Measurements from ENCODE around the gene DUSP21.
"Not testable (repeated sequence)": the region's sequence is repeated elsewhere in the genome, so short reads cannot be mapped to it uniquely, and the experiment has no call there.

The DUSP21 gene

DNA sequence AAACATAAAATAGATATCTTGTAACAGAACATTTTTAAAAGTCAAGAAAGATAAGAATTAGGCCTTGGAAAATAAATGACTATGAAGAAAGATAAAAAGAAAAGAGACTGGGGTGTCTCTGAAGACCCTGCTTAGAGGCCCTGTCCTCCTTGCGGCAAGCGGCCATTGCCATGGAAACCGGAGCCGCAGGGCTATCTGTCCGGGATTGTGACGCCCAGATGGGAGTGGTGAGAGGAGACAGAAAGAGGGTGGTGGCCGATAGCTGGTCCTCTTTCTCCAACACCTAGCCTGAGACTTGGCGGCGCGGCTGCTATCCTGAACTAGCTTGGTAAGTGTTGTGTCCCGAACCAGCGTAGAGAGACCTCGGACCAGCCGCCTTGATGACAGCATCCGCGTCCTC, at the start of gene DUSP21:
Gene DUSP21 (plus strand): TSS at position 269 of the 400 bp plus-strand sequence. CDS start 112 bp downstream, at position 381.
- DNase-seq (ENCODE audit: low read depth in 2 of 2): no peak

- no peak for DNase-seq (ENCODE audit: low read depth in 2 of 2)
These were observed 47.8 kb upstream of the DUSP21 start for GRCh38 chrX:44795945-44796450.

DNA sequence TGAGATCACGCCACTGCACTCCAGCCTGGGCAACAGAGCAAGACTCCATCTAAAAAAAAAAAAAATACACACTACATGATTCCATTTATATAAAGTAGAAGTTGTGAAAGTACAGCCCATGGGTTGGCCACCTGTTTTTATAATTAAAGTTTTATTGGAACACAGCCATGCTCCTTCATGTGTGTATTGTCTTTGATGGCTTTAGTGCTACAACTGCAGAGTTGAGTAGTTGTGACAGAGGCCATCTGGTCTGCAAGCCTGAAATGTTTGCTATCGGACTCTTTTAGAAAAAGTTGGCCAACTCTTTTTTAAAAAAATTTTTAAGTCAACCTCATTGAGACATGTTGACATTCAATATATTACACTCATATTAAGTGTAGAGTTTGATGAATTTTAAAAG, 41.2 kb upstream of the DUSP21 start:
- no peak for DNase-seq (ENCODE audit: low read depth in 2 of 2)

DNA sequence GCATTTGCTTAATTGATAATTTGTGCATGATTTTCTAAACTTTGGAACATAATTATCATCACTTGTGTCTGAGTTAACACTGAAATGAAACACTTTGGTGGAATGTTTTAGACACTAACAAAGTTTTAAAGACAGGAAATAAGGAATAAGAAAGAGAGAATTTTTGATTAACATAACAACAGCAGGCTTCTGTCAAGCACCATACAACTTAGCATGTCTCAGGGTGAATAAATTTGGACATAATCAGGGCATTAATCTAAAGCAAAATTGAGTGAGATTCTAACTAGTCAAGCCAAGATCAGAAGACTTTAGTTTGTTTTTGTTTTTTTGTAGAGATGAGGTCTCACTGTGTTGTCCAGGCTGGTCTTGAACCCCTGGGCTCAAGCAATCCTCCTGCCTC, 28.1 kb upstream of the DUSP21 start:
- DNase-seq (ENCODE audit: low read depth in 2 of 2): no peak

- no peak for DNase-seq (ENCODE audit: low read depth in 2 of 2)
These were observed 27.5 kb upstream of the DUSP21 start for GRCh38 chrX:44816367-44816766.

GRCh38 chrX:44817029-44817428, 26.8 kb upstream of the DUSP21 start:
- no peak for DNase-seq (ENCODE audit: low read depth in 2 of 2)

DNA sequence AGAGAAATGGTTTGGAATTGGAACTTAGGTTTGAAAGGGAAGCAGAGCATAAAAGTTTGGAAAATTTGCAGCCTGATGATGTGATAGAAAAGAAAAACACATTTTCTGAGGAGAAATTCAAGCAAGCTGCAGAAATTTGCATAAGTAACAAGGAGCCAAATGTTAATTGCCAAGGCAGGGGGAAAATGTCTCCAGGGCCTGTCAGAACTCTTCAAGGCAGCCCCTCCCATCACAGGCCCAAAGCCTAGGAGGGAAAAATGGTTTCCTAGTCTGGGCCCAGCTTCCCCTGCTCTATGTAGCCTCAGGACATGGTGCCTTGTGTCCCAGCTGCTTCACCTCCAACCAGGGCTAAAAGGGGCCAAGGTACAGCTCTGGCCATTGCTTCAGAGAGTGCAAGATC, 21.2 kb upstream of the DUSP21 start:
- DNase-seq (ENCODE audit: low read depth in 2 of 2): no peak

- DNase-seq (ENCODE audit: low read depth in 2 of 2): not testable (repeated sequence)
These were observed 20.6 kb upstream of the DUSP21 start for GRCh38 chrX:44823193-44823592.

GRCh38 chrX:44828008-44828605, 15.7 kb upstream of the DUSP21 start:
- DNase-seq (ENCODE audit: low read depth in 2 of 2): no peak

DNA sequence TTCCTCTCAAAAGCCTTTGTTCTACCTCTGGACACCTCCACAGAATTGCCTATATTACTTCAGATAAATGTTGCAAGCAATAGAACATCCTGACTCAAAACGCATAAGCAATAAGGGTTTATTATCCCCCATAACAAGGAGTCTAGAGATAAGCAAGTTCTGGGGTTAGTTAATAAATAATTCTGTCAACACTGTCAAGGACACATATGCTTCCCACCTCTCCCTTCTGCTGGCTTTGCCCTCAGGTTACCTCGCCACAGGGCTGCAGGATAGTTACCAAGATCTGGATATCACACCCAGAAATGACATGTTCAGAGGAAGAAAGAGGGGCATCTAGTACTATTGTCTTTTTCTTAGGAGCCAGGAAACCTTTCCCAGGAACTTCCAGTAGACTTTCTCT, 14.0 kb upstream of the DUSP21 start:
- DNase-seq (ENCODE audit: low read depth in 2 of 2): no peak

DNA sequence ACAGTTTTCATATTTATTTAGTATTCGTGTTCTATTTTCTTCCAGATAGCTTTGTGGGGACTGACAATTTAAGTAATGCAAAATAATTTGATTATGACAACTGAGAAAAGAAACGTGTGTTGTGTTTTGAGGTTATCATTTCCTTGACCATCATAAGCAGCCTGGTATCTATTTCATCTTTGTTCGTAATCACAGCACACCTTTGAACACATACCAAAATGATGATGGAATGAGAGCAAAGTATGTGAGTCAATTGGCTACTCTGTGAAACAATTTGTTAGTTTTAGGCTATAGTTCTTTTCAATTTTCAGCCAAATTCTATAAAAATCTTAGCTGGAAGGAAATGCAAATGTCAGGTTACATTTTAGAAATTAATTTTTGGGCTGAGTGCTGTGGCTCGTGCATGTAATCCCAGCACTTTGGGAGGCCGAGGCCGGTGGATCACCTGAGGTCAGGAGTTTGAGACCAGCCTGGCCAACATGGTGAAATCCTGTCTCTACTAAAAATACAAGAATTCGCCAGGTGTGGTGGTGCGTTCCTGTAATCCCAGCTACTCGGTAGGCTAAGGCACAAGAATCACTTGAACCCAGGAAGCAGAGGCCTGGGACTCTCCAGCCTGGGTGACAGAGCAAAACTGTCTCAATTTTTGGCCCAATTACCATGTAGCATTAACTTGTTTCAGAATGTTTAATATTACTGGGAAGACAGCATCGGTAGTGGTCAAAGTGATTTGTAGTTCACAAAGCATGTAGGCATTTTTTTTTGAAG, 1.1 kb upstream of the DUSP21 start:
- DNase-seq (ENCODE audit: low read depth in 2 of 2): no peak

DNA sequence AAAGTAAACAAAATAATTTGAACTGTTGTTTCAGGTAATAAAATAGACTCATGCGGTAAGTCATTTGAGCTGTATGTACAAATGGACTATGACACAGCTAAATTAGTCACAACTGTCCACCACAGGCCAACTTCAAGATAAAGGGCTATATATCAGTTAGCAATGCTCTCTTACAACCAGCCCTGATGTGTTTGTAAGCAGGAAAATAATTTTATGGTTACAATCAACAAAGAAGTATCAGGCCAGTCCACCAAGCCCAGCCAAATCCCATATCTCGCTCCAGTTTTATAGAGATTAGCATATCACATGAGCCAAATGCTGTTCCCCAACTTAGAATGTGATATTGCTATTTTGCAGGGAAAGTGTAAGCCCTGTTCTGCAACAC, 511 bp upstream of the DUSP21 start:
- DNase-seq (ENCODE audit: low read depth in 2 of 2): no peak

DNA sequence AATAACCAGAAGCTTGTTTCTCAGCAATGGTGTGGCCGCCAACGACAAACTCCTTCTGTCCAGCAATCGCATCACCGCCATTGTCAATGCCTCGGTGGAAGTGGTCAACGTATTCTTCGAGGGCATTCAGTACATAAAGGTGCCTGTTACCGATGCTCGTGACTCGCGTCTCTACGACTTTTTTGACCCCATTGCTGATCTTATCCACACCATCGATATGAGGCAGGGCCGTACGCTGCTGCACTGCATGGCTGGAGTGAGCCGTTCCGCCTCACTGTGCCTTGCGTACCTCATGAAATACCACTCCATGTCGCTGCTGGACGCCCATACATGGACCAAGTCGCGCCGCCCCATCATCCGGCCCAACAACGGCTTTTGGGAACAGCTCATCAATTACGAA, 383 bp downstream of the DUSP21 start:
- no peak for DNase-seq (ENCODE audit: low read depth in 2 of 2)

DNA sequence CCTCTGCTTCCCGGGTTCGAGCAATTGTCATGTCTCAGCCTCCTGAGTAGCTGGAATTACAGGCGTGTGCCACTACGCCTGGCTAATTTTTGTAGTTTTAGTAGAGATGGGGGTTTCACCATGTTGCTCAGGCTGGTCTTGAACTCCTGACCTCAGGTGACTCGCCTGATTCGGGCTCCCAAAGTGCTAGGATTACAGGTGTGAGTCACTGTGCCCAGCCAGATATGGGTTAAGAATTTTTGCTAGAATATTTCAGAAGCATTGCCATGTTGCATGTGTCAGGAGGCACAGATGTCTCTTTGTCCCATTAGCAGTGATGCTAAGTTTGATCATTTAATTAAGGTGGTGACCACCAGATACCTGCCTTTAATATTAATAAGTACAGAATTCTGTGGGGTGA, 7.1 kb downstream of the DUSP21 start:
- DNase-seq (ENCODE audit: low read depth in 2 of 2): not testable (repeated sequence)

DNA sequence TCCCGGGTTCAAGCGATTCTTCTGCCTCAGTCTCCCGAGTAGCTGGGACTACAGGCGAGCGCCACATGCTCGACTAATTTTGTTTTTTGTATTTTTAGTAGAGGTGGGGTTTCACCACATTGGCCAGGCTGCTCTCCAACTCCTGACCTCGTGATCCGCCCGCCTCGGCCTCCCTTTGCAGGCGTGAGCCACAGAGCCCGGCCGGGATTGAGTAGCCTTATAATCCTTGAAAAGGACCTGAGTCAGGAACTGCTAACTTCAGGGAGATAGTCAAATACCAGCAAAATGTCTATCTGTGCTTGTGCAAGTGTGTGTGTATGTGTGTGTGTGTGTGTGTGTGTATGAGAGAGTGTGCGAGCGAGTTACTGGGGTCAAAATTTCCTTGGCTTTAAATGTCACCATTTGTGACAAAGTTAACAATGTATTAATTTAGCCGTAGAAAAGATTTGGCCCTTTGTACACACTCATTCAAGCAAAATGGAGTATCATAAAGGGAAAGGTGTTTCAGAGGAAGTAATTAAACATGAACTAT, 27.4 kb downstream of the DUSP21 start:
- no peak for DNase-seq (ENCODE audit: low read depth in 2 of 2)

DNA sequence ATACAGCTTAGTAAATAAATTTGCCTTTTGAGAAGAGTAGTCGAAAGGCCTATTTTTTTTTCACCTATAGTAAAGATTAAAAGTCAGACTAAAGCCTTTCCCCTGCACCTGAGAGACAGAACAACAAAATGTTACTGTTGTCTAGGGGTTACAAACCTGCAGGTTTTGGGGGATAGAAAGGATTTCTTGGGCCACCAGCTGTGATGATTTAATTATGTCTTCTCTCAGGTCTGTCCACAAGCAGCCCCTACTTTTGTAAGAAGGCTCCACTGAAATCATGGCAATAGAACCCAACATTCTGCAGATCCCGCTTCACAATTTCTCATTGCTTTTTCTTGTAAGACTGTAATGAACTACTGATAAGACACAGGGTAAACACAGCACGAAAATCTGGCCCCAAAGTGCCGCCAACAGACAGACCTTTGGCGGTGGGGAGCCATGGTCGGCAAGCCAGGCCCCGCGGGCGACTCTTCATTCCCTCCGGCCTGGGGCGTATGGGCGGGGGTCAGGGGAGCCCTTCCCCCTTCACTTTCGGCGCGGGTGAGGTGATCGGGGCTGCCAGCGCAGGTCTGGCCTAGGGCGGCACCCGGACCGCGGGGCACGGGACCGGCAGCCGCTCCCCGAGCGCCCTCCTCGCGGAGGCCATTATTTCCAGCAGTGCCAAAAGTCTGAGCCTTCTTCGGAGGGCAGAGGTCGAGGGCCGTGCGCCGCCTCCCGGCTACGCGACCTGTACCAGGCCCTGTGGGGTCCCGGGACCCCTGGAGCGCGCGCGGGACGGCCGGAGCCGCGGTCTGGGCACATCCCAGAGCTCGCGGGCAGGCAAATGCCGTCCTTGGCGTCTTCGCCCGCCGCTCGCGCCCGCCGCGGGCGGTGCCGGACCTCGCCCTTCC, 28.4 kb downstream of the DUSP21 start:
- no peak for DNase-seq (ENCODE audit: low read depth in 2 of 2)

DNA sequence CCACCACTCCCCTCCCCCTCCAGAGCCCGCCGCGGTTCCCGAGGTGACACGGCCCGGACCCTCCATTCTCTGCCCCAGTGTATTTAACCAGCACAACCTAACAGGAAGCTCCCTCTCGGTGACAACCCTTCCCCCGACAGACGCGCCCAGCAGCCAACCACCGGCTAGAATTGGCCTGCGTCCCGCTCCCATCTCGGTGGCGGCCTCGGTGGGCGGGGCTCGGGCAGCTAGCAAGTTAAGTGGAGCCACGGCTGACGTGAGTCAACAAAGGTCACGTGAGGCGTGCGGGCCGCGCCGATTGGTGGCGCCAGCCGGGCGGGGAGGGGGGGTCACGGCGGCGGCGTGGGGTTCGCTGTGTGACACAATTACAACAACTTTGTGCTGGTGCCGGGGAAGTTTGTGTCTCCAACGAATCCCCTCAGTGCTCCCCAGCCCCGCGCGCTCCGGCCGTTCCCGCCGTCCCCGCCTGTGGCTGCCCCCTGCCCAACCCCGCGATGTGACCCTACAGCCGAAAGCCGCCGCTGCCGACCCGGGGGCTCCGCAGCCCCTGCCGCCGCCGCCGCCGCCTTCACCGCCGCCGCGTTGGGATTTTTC, 29.1 kb downstream of the DUSP21 start, which contains the start of gene KDM6A:
Gene KDM6A (plus strand): TSS at position 368 of the 594 bp plus-strand sequence. CDS start 364 bp downstream, outside the sequence.
- peak; percentile 86 to 91 for DNase-seq (ENCODE audit: low read depth in 2 of 2)

DNA sequence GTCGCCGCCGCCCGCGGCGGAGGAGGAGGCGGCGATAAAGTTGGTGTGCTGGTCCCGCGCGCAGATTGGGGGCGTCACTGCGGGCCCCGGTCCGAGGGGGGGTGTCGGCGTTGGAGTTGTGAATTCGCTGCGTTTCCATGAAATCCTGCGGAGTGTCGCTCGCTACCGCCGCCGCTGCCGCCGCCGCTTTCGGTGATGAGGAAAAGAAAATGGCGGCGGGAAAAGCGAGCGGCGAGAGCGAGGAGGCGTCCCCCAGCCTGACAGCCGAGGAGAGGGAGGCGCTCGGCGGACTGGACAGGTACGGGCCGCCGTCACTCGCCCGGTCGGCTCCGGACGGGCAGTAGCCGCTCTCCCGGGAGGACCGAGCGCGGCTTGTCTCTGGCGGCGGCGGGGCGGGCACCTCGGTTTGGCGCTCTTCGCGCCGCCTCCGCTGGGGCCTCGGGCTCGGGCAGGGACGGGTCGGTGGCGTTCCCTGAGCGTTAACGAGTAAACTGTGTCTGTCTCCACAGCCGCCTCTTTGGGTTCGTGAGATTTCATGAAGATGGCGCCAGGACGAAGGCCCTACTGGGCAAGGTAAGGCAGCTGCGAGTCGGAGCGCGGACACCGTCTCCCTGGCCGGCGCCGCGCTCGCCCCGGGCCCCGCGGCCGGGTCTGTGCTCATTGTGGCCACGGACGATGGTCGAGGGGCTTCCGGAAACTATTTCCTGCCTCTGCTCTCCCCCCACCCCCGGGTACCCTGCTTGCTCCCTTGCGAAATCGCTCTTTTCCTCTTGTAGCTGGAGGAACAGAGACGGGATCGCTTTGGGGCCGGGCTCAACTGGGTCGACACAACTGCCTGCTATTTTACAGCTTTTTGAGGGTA, 29.8 kb downstream of the DUSP21 start:
- no peak for DNase-seq (ENCODE audit: low read depth in 2 of 2)

GRCh38 chrX:44874420-44875184, 30.8 kb downstream of the DUSP21 start:
- no peak for DNase-seq (ENCODE audit: low read depth in 2 of 2)

DNA sequence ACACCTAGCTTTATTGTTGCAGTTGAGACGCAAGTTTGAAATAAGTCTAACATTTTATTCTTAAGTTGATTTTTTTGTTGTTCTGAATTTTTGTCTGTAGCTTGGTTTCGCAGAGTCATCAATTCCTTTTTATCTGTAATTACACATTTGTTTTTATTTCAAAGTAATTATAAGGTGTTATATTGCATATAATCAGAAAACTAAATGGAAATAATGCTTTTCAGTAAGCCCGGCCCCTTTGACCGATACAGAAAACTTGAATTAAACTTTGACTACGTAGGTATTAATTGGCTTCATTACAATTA, 31.3 kb downstream of the DUSP21 start:
- DNase-seq (ENCODE audit: low read depth in 2 of 2): no peak

Measured in stimulated activated CD4-positive, alpha-beta T cell treated with anti-CD3 and anti-CD28 coated beads, Interleukin-1b, Interleukin-23, amount 100 ng/mL, for 1 hour (primary cell).